ENCODE data around the gene GPI. TPM values are rescaled to one million over a fixed set of nuclear protein-coding genes. Genes with fewer than 3 reads are reported as not detected.

GPI gene
- polyA plus RNA-seq, 1 donor (not counting 4 experiments of a cell fraction or from before 2014, with no cell fraction given): 123 TPM

- peaks cover 7% of the 10 kb centered on the region for H3K79me2 ChIP-seq (ENCODE audit: control insufficient read depth, insufficient read depth, low read length)
- FAIRE-seq (no peak), DNase-seq (ENCODE audit: low read depth, low spot score) (no peak)
- no peaks in the 10 kb centered on the region for H3K9me3 ChIP-seq (ENCODE audit: control insufficient read depth, low read depth, low read length)
- H4K20me1 ChIP-seq (ENCODE audit: control insufficient read depth, extremely low read depth, insufficient read depth, low read length): no peaks in the 10 kb centered on the region
- H3K4me1 ChIP-seq (ENCODE audit: control insufficient read depth, extremely low read depth, insufficient read depth, low read length): peaks cover 11% of the 10 kb centered on the region
- no peak overlapping the region for H3K9ac ChIP-seq (ENCODE audit: control insufficient read depth, extremely low read depth, insufficient read depth, low read length)
- H3K27me3 ChIP-seq (ENCODE audit: control insufficient read depth, extremely low read depth, insufficient read depth, low read length): no peaks in the 10 kb centered on the region
- peaks cover 0 to 3% of the 10 kb centered on the region in 2 experiments for H3K36me3 ChIP-seq (ENCODE audit: control insufficient read depth in 2 of 2, extremely low read depth in 1 of 2, insufficient read depth in 2 of 2, low read length in 2 of 2)
- TF ChIP-seq EZH2 (IDR thresholded peaks at IDR 0.05; ENCODE audit: low read length): no peak
- TF ChIP-seq, protein P1, sequence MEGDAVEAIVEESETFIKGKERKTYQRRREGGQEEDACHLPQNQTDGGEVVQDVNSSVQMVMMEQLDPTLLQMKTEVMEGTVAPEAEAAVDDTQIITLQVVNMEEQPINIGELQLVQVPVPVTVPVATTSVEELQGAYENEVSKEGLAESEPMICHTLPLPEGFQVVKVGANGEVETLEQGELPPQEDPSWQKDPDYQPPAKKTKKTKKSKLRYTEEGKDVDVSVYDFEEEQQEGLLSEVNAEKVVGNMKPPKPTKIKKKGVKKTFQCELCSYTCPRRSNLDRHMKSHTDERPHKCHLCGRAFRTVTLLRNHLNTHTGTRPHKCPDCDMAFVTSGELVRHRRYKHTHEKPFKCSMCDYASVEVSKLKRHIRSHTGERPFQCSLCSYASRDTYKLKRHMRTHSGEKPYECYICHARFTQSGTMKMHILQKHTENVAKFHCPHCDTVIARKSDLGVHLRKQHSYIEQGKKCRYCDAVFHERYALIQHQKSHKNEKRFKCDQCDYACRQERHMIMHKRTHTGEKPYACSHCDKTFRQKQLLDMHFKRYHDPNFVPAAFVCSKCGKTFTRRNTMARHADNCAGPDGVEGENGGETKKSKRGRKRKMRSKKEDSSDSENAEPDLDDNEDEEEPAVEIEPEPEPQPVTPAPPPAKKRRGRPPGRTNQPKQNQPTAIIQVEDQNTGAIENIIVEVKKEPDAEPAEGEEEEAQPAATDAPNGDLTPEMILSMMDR (optimal IDR thresholded peaks at IDR 0.05 in 1 of 3, IDR thresholded peaks at IDR 0.05 in 1 of 3, conservative IDR thresholded peaks at IDR 0.05 in 1 of 3; ENCODE audit: extremely low read depth in 1 of 3, insufficient read depth in 2 of 3, low read length in 3 of 3): no peak
- dilution Hi-C loops (cut with MboI; ENCODE audit: extremely low pct_ligation_motif_present, low sequenced_read_pairs): no loop called here
- no peak overlapping the region for H3K4me3 ChIP-seq (ENCODE audit: control insufficient read depth in 2 of 3, extremely low read depth in 1 of 3, insufficient read depth in 2 of 3, low read depth in 1 of 3, low read length in 3 of 3)
- H3K4me2 ChIP-seq (ENCODE audit: control insufficient read depth, extremely low read depth, insufficient read depth, low read depth, low read length): no peak overlapping the region
- peaks cover 2% of the 10 kb centered on the region for H3K9me1 ChIP-seq (ENCODE audit: control insufficient read depth, extremely low read depth, insufficient read depth, low read length)
- no peak overlapping the region for H3K27ac ChIP-seq (ENCODE audit: control insufficient read depth, insufficient read depth, low read length)
- no peak overlapping the region for H2AFZ ChIP-seq (ENCODE audit: control insufficient read depth, low read length)
Observed at GRCh38 chr19:34316741-34317301, 48.2 kb upstream of the GPI start.

DNA sequence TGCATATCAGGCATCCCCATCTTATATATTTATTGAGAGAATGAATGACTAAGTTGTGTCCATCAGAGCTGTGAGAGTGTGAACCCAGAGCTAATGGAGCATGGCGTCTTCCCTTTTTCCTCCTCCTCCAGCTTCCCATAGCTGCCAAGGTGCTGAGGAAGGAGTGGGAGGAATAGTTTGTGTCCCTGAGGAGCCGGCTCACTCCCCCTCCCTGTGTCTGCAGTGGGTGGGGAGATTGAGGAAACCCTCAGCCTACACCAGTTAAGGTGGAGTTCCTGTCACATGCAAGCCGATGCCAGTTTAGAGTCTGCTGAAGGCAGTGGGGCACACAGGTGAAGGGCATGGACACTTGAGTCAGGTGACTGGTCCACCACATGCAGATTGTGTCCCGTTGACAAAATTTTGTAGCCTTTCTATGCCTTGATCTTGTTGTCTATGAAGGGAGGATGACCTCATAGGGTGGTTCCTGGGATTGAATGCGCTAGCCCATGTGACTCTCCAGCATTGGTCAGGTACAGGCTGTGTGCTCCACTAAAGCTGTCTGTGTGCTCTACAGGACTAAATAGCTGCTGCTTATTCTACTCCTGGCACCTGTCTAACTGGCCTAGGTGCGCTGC lies 47.6 kb upstream of the GPI start:
- Histone ChIP-seq H3K4me2 (ENCODE audit: control insufficient read depth, extremely low read depth, insufficient read depth, low read depth, low read length) (no peak overlapping the region), H3K4me1 (ENCODE audit: control insufficient read depth, extremely low read depth, insufficient read depth, low read length) (peaks cover 11% of the 10 kb centered on the region), H3K4me3 (ENCODE audit: control insufficient read depth in 2 of 3, extremely low read depth in 1 of 3, insufficient read depth in 2 of 3, low read depth in 1 of 3, low read length in 3 of 3) (no peak overlapping the region), H3K27me3 (ENCODE audit: control insufficient read depth, extremely low read depth, insufficient read depth, low read length) (no peaks in the 10 kb centered on the region), H3K9me3 (ENCODE audit: control insufficient read depth, low read depth, low read length) (no peaks in the 10 kb centered on the region), H3K79me2 (ENCODE audit: control insufficient read depth, insufficient read depth, low read length) (peaks cover 7% of the 10 kb centered on the region), H3K36me3 (ENCODE audit: control insufficient read depth in 2 of 2, extremely low read depth in 1 of 2, insufficient read depth in 2 of 2, low read length in 2 of 2) (peaks cover 0 to 3% of the 10 kb centered on the region in 2 experiments), H4K20me1 (ENCODE audit: control insufficient read depth, extremely low read depth, insufficient read depth, low read length) (no peaks in the 10 kb centered on the region), H2AFZ (ENCODE audit: control insufficient read depth, low read length) (no peak overlapping the region), H3K9me1 (ENCODE audit: control insufficient read depth, extremely low read depth, insufficient read depth, low read length) (peaks cover 2% of the 10 kb centered on the region), H3K9ac (ENCODE audit: control insufficient read depth, extremely low read depth, insufficient read depth, low read length) (no peak overlapping the region), H3K27ac (ENCODE audit: control insufficient read depth, insufficient read depth, low read length) (no peak overlapping the region)
- TF ChIP-seq, protein P1 (optimal IDR thresholded peaks at IDR 0.05 in 1 of 3, IDR thresholded peaks at IDR 0.05 in 1 of 3, conservative IDR thresholded peaks at IDR 0.05 in 1 of 3; ENCODE audit: extremely low read depth in 1 of 3, insufficient read depth in 2 of 3, low read length in 3 of 3): no peak
- no peak for TF ChIP-seq EZH2 (IDR thresholded peaks at IDR 0.05; ENCODE audit: low read length)
- DNase-seq (ENCODE audit: low read depth, low spot score) (no peak), FAIRE-seq (no peak)
- dilution Hi-C loops (cut with MboI; ENCODE audit: extremely low pct_ligation_motif_present, low sequenced_read_pairs): no loop called here
